RPMI8226 (cell line): ENCODE measurements around the gene ARHGEF7.

Experiments used
- DNase-seq: peaks from one replicate; pipeline ENCODE4 v3.0.0-alpha.2; 2015

ARHGEF7 gene

DNA sequence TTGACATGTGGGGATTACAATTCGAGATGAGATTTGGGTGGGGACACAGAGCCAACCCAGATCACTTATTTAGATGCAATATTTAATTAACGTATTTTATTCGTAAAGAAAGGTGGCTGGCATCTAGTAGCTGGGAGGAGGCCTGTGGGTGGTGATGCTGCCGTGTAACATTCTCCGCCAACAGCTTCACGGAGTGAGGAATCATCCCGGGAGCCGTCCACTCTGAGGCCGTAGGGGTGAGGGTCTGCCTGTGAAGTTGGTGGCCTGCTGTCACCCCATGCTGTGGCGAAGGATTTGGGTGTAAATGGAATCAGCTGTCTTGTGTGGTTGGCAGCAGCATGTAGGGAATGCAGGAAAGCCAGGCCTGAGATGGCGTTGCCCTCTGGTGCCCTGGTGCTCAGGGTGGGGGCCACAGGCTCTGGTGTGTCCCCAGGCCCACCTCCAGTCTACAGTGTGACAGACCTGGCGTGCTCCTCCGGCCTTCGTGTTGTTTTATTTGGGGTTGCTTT is 202.0 kb downstream of the ARHGEF7 start:
- DNase-seq = no peak

GRCh38 chr13:111317571-111318345 is 202.6 kb downstream of the ARHGEF7 start:
- DNase-seq = no peak

DNA sequence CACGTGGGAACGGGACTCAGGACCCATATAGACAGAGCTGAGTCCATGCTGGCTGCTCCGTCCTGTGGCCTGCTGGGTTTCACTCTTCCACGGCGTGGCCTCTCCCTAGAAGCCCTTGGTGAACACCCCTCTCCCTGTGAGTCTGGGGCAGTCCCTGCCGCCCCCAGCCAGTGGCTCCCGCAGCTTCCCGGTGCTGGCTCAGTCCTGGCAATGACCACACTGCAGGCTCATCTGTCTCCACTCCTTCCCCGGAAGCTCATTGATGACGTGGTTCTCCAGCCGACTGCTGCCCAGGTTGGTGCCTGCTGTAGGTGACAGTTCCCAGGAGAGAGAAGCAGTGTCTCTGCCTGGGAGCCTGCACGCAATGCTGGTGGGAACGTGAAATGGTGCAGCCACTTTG is 203.3 kb downstream of the ARHGEF7 start:
- no peak for DNase-seq

DNA sequence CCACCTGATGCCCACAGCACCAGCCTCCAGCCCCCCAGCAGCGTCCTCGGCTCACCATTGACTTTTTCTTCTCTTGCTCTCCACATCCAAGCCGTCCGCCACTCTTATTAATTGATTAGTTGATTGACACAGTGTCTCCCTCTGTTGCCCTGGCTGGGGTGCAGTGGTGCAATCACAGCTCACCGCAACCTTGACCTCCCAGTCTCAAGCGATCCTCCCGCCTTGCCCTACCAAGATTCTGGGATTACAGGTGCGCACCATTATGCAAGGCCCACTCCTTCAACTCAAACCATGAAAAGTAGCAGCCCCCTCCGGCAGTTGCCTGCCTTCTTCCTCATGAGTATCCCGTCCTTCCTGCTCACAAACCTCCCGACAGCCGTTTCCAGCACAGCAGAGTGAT is 204.4 kb downstream of the ARHGEF7 start:
- no peak for DNase-seq

DNA sequence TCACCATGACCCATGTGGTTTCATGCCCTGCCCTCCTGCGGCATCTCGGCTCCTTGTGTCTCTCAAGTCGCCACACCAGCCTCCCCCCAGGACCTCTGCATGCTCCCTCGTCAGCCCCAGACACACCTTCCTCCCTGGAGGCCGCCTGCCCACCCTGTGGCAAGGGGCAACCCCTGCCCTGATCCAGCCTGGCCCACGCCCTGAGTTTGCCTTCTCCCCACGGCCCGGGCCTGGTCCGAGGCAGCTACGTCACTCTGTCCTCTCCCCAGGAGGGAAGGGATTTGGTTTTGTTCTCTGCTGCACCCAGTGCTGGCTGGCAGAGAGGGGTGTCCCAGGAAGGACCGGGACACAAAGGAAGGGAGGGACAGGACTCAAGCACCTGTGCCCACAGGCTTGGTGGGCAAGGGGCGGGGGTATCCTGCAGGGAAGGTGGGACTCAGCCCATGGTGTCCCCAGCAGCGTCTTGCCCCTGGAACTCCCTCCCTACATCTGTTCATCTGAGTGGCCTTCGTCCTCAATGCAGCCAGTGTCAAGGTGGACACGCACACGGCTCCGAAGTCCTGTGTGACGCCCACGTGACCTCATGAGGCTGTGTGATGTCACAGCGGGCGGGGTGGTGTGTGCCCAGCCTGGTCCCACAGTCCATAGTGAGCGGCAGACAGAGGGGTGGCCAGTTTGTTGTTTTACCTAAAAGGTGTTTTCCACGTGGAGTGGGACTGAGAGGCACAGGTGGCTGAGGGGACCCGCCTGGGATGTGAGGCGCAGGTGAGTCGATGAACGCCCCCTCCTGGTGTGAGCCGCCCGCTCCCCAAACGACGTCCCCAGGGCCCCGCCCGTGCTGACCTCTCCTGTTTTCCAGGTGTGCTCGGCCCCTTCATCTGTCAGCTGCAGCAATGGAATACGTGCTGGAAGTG is 205.1 kb downstream of the ARHGEF7 start, which contains the start of gene TEX29:
TEX29 (plus strand) TSS at position 645 of the 914 bp plus-strand sequence; CDS start at position 894, 249 bp downstream.
- DNase-seq = no peak

DNA sequence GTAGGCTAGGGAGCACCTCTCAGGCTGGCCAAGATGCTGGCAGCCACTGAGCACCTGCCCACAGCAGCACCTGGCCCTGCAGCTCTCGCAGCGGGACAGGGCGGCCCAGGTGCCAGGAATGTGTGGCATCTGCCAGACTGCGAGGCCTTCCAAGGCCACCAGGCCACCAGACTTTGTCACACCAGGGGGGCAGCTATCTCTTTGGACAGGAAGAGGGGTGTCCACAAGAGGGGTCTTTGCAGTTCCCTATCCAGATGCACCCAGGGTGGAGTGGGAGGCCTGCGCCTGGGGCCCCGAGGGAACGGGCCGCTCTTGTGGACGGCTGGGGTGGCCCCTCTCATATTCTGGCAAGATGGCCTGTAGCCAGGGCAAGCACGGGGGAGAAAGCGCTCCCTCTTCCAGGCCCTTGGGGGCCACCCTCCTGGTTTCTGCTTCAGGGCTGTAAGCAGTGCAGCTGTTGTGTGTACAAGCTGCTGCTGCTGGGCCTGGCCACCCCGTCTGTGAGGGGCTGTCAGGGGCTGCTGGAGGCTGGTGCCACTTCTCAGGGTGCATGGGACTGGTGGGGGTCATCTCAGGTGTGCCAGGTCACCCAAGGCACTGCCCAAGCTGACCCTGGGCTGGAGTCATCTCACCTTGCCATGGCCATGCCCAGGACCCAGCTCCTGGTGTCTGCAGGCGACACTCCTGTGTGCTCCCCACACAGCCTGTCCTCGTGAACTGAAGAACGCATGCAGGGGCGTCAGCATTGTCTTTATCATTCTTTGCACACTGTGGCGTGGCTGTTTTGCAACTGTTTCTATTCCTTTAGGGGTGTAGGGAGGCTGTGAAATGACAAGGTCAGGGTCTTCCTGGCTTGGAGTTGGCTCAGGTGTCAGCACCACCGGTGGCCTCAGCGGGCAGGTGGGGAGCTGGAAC is 207.1 kb downstream of the ARHGEF7 start:
- no peak for DNase-seq

GRCh38 chr13:111322916-111323331 is 207.8 kb downstream of the ARHGEF7 start:
- no peak for DNase-seq

- no peak for DNase-seq
Measured at GRCh38 chr13:111323549-111323948, 208.4 kb downstream of the ARHGEF7 start.

DNA sequence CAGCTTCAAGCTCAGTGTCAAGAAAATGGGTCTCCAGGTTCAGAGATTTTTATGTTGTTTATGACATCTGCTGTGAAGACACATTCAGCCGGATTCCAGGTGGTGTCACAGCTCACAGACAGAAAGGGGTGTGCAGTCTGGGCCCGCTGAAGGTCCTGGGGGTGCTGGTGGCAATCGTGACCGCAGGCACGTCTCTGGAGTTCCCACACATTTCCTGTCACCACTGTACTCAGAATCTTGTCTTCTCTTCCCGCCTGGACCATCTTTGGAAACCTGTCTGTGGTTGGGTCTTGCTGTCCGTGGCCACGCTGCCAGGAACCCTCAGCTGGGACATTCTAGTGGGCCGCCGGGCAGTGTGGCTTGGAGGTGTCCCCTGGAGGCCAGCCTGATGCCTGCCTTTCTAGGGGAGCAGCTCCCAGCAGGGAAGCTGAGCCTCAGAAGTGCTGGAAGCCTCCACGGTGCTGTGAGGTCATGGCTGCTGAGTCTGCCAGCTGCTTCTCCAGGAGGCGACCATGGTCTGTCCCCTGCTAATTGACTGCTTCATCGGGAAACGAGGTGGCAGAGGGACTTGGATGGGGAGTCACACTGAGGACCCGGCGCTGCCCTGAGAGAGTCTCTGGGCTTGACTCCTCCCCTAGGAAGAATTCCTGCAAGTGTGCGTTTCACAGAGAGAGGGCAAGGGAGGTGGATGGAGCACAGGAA is 209.0 kb downstream of the ARHGEF7 start:
- no peak for DNase-seq

DNA sequence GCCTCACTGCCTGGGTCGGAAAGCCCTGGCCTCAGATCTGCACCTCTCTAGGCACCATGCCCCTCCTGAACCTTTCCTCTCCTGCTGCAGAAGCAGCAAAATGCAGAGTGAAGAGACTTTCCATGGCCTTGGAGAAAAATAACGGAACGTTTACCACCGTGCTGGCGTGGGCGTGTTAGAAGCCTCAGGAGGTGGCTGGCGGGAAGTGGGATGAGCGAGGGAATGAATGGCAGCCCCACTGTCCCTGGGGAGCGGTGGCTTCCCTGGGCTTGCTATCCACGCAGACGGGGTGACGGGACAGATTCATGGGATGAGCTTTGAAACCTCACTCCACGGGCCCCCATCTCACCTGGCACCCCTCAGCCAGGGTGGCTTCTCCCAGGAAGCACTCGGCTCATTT is 209.6 kb downstream of the ARHGEF7 start:
- no peak for DNase-seq

DNA sequence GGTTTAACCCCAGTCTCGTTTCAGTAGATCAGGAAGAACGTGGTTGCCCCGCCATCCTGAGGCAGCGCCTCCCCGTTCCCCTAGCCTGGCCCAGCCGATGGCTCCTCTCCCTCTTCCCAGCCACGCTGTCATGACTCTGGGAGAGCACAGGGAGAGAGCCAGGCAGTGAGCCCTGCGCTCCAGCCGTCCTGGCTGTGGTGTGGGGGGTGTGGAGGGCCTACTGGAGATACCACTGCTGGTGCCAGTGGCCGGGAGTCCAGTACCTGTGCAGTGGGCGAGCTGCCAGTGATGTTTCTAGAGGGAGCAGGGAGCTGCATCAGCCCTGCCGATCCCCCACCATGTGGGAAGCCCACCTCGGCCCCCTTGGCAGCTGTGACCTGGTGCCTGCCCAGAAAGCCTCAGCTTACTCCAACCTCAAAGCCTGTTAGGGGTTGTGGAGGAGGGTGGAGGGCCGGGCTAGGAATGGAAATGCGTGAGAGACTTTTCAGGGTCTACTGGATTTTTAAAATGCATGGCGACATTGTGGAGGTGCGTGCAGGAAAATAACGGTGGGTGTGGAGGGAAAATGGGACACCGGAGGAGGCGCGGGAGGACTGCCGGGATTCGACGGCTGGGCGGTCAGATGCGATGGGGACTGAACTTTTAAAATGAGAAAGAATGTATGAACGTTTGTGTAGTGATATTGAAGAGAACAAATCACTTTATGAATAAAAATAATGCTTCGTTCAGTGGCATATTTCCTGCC is 210.2 kb downstream of the ARHGEF7 start:
- DNase-seq = no peak

DNA sequence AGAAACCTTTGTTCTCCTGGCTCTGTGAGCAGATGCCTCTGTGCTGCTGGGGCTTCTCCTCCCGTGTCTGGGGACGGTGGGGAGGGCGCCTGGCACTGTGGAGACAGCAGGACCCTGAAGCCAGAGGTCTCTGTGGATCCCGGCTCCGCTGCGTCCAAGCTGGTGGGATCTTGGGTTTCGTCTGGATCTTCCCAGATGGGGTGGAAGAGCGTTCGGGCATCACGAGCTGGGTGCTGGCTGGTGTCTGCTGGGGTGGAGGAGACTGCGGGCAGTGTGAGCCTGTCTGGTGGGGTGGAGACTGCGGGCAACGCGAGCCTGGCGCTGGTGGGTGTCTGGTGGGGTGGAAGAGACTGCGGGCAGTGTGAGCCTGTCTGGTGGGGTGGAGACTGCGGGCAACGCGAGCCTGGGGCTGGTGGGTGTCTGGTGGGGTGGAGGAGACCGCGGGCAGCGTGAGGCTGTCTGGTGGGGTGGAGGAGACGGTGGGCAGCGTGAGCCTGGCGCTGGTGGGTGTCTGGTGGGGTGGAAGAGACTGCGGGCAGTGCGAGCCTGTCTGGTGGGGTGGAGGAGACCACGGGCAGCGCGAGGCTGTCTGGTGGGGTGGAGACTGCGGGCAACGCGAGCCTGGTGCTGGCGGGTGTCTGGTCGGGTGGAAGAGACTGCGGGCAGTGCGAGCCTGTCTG is 211.0 kb downstream of the ARHGEF7 start:
- no peak for DNase-seq

DNA sequence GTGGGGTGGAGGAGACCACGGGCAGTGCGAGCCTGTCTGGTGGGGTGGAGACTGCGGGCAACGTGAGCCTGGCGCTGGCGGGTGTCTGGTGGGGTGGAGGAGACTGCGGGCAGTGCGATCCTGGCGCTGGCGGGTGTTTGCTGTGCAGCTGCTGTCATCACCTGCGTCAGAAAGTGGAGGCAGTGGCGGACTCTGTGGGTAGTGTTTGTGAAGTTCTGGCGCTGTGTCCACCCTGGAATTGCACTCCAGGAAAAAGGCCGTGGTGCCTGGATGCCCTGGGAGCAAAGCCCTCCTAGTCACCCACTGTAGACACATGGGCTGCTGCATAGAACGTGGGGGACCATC is 211.5 kb downstream of the ARHGEF7 start:
- no peak for DNase-seq

GRCh38 chr13:111326981-111327642 is 212.0 kb downstream of the ARHGEF7 start:
- DNase-seq = no peak

DNA sequence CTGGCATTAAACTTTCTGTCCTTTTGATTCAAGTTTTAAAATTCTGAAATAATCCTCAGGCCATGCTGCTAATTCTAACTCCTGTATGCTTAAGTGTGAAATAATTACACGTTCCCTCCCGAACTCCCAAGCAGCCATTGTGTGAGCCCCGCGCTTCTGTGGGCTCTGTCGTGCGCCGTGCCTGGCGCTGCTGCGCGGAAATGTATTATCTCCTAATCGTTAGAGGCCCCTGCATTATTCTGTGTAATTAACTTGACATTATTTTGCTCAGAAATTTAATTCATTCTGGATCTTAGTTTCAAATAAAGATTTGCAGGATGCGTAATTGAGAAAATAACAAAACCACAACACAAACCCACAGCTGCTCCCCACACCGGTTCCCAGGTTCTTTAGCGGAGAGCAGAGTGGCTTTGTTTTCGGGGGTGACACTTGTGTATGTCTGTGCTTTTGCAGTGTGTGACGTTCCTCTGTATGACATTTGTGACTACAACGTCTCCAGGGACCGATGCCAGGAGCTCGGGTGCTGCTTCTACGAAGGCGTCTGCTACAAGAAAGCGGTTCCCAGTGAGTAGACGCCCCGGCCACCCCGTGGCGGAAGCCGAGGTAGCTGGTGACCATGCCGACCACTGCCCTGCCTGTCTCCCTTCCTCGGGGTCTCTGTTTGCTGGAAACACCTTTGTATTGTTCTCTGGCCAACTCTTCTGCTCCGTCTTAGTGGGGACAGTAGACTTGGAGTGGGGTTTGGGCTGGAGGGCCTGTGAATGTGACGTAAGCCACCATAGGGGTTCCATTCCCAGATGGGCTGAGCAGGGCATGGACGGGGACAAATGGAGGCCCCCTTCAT is 212.8 kb downstream of the ARHGEF7 start:
- DNase-seq = no peak

DNA sequence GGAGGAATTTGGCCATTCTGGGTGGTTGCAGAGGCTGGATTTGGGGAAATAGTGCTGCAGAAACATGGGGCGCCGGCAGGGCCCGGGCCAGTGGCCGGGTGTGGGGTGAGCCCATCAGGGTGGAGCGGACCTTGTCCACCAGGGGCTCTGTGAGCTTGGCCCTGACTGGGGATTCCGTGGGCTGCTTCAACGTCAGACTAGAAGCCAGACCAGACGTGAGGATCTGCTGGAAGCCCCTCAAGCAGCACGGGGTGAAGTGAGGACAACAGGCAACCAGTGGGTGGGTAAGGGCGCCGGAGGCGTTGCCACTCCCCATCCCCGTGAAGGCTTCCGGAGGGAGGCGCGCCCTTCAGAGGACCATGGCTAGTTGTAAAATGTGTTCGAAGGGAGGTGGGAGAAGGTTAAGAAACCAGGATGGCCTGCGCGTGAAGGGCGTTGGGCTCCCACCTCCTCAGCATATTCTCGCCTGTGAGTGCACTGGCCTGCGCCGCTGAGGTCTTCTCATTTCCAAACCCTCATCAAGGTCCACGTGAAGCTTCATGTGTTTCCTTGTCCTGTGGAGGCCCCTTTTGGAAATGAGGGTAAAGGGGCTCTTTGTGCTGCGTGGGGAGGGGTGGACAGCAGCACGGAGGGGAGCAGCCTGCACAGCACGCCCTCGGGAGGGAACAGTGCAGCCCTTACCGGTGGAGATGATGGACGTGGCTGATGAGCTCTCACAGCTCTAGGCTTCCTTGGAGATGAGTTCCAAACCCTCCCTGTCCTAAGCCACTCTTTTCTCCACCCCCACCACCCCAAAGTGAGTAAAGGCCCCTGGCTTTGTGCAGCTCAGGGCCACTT is 213.7 kb downstream of the ARHGEF7 start:
- DNase-seq = no peak

DNA sequence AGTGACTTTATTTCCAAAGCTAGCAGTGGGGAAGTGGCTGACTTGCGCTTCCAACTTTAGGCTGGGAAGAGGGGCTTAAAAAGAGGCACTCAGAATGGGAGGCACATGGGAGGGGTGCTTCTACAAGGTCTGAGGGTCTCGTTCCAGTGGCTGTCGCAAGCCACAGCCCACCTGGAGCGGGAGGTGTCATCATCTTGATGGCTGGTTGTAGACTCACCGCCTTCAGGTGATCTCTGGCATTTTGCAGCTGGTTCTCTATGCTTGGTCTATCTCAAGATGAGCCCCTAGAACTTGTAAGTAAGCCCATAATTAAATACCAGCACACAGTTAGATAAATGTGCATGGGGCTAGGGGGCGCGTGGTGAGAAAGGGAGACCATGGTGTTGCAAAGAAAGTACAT is 214.5 kb downstream of the ARHGEF7 start:
- no peak for DNase-seq

DNA sequence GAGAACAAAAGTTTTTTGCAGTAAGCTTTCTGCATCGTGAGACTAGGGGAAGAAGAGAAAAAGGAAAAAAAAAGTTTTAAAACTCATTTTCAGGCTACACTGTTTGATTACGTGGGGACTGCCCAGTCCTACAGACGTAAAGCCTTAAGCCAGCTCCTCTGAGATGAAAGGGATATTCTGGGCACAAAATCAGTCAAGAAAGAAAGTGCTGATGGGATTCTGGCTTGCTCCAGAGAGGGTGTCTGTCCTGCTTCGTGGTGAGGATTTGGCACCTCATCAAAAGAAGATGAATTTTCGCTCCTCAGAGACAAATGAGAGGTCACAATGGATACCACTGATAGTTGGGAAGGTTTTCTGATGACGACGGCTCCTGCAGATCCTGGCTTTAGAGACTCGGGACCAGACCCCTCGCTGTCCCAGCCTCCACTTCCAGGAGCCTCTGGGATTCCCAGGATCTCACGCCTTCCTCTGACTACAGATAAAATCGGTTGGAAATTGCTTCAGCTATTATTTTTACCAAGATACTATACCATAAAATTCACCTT is 215.0 kb downstream of the ARHGEF7 start:
- no peak for DNase-seq
